Panc1 (cell line): ENCODE data around the gene SPNS3.

ENCODE experiments used
- CTCF ChIP-seq: fragments of 450-650 bp; IDR thresholded peaks from 2 replicates; pipeline ENCODE4 v1.5.1; 2017; ENCODE audit warnings: mild to moderate bottlenecking
- POLR2AphosphoS5 ChIP-seq: IDR thresholded peaks from 2 replicates; pipeline ENCODE4 v1.6.1; 2012; ENCODE audit warnings: mild to moderate bottlenecking, low read depth, low read length, moderate library complexity
- REST ChIP-seq, 2 experiments: IDR thresholded peaks; 2 replicates each; pipeline ENCODE4 v1.6.1; 2011 to 2012; ENCODE audit warnings: low read depth in 2 of 2, control low read depth in 1 of 2, low read length in 1 of 2, mild to moderate bottlenecking in 1 of 2, moderate library complexity in 1 of 2; ENCODE audit not compliant: insufficient read depth in 1 of 2

- TF ChIP-seq POLR2AphosphoS5 (no peak), CTCF (no peak), REST (IDR thresholded peaks at IDR 0.05; ENCODE audit: insufficient read depth in 1 of 2, low read depth in 2 of 2, low read length in 1 of 2) (no peak)
Measured at GRCh38 chr17:4475463-4475862, 41.7 kb downstream of the SPNS3 start.
